ENCODE results near the gene KCNK15.

The KCNK15 gene

DNA sequence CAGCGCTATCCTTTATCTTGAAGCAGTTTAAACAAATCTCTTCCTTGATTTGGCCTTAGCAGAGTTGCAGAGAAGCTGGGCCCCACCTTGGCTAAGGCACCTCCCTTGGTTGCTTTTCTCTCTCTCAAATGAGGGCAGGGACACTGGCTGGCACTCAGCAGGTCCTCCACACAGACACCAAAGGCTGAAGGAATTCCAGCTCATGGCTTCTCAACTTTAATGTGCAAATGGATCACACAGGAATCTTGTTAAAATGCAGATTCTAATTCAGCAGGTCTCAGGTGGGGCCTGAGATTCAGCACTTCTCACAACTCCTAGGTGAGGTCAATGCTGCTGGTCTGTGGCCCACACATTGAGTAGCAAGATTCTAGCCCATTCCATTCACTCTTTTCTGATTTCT lies 39.0 kb downstream of the KCNK15 start:
- Histone ChIP-seq H3K36me3 (replicated peaks; ENCODE audit: insufficient read depth, low read length) (no peaks in the 10 kb centered on the region), H3K4me2 (ENCODE audit: low read depth, low read length) (no peak overlapping the region), H3K4me1 (ENCODE audit: low read length) (no peaks in the 10 kb centered on the region), H3K9ac (ENCODE audit: low read length) (no peak overlapping the region), H3K27ac (ENCODE audit: low read length) (no peak overlapping the region), H3K79me2 (ENCODE audit: low read length) (no peaks in the 10 kb centered on the region), H3K9me2 (replicated peaks; ENCODE audit: insufficient read depth, low read length) (no peaks in the 10 kb centered on the region), H3K4me3 (ENCODE audit: low read length) (no peak overlapping the region), H3K9me3 (replicated peaks; ENCODE audit: insufficient read depth, low read length) (no peaks in the 10 kb centered on the region), H3F3A (ENCODE audit: insufficient read depth, low read length) (no peaks in the 10 kb centered on the region), H3K27me3 (replicated peaks; ENCODE audit: insufficient read depth, low read length) (peaks cover 59% of the 10 kb centered on the region), H4K20me1 (ENCODE audit: insufficient read depth, low read length) (no peaks in the 10 kb centered on the region), H2AFZ (ENCODE audit: low read length) (no peak overlapping the region)
- no peak for TF ChIP-seq EZH2phosphoT487 (IDR thresholded peaks at IDR 0.05; ENCODE audit: low read length)
- TF ChIP-seq, protein P1, sequence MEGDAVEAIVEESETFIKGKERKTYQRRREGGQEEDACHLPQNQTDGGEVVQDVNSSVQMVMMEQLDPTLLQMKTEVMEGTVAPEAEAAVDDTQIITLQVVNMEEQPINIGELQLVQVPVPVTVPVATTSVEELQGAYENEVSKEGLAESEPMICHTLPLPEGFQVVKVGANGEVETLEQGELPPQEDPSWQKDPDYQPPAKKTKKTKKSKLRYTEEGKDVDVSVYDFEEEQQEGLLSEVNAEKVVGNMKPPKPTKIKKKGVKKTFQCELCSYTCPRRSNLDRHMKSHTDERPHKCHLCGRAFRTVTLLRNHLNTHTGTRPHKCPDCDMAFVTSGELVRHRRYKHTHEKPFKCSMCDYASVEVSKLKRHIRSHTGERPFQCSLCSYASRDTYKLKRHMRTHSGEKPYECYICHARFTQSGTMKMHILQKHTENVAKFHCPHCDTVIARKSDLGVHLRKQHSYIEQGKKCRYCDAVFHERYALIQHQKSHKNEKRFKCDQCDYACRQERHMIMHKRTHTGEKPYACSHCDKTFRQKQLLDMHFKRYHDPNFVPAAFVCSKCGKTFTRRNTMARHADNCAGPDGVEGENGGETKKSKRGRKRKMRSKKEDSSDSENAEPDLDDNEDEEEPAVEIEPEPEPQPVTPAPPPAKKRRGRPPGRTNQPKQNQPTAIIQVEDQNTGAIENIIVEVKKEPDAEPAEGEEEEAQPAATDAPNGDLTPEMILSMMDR (IDR thresholded peaks at IDR 0.05; ENCODE audit: low read length): no peak
- no peak for TF ChIP-seq EZH2 (optimal IDR thresholded peaks at IDR 0.05; ENCODE audit: low read depth, low read length)
- no peak for DNase-seq

DNA sequence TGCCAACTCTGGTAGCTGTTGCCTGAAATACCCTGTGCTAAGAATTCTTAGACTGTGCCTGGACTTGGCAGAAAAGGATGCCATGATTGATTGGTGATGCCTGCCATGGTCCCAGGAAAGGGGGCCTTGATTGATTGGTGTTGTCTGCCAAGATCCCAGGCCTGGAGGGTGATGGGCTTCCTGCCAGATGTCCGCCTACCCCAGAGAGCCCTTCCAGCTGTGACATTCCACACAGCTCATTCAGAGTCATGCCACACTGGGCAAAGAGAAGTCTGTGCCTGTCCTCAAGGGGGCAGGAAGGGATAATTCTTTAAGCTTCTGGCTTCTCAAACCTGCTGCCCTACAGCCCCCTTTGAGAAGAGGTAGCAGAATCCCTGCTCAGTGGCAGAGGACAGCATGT lies 40.1 kb downstream of the KCNK15 start:
- Histone ChIP-seq H3K9me2 (replicated peaks; ENCODE audit: insufficient read depth, low read length) (no peaks in the 10 kb centered on the region), H2AFZ (ENCODE audit: low read length) (no peak overlapping the region), H3K9me3 (replicated peaks; ENCODE audit: insufficient read depth, low read length) (no peaks in the 10 kb centered on the region), H3K27ac (ENCODE audit: low read length) (no peak overlapping the region), H3K4me1 (ENCODE audit: low read length) (no peaks in the 10 kb centered on the region), H3K9ac (ENCODE audit: low read length) (no peak overlapping the region), H3F3A (ENCODE audit: insufficient read depth, low read length) (no peaks in the 10 kb centered on the region), H3K4me2 (ENCODE audit: low read depth, low read length) (no peak overlapping the region), H4K20me1 (ENCODE audit: insufficient read depth, low read length) (no peaks in the 10 kb centered on the region), H3K79me2 (ENCODE audit: low read length) (no peaks in the 10 kb centered on the region), H3K4me3 (ENCODE audit: low read length) (no peak overlapping the region), H3K27me3 (replicated peaks; ENCODE audit: insufficient read depth, low read length) (peaks cover 64% of the 10 kb centered on the region), H3K36me3 (replicated peaks; ENCODE audit: insufficient read depth, low read length) (no peaks in the 10 kb centered on the region)
- DNase-seq: no peak
- TF ChIP-seq, protein P1 (IDR thresholded peaks at IDR 0.05; ENCODE audit: low read length): no peak
- TF ChIP-seq EZH2phosphoT487 (IDR thresholded peaks at IDR 0.05; ENCODE audit: low read length): no peak

DNA sequence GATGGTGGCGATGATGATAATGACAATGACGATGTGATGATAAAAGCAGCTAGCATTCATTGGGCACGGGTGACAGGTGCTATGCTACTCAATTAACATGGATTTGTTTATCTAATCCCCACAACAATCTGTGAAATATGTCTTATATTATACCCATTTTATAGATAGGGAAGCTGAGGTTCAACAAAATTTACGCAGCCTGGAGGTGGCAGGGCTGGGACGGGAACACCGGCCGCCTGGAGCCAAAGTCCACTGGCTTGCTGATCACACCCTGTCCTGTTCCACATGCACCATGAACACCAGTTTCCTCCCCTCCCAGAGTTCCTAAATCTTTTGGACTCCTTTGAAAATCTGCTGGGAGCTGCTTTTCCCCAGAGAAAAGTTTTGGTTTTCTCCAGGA lies 41.6 kb downstream of the KCNK15 start:
- Histone ChIP-seq H2AFZ (ENCODE audit: low read length) (no peak overlapping the region), H3K9me2 (replicated peaks; ENCODE audit: insufficient read depth, low read length) (no peaks in the 10 kb centered on the region), H3K4me1 (ENCODE audit: low read length) (no peaks in the 10 kb centered on the region), H3K36me3 (replicated peaks; ENCODE audit: insufficient read depth, low read length) (no peaks in the 10 kb centered on the region), H3K9ac (ENCODE audit: low read length) (no peak overlapping the region), H3K27ac (ENCODE audit: low read length) (no peak overlapping the region), H4K20me1 (ENCODE audit: insufficient read depth, low read length) (no peaks in the 10 kb centered on the region), H3K79me2 (ENCODE audit: low read length) (no peaks in the 10 kb centered on the region), H3K4me2 (ENCODE audit: low read depth, low read length) (no peak overlapping the region), H3K9me3 (replicated peaks; ENCODE audit: insufficient read depth, low read length) (no peaks in the 10 kb centered on the region), H3K27me3 (replicated peaks; ENCODE audit: insufficient read depth, low read length) (peaks cover 58% of the 10 kb centered on the region), H3K4me3 (ENCODE audit: low read length) (no peak overlapping the region), H3F3A (ENCODE audit: insufficient read depth, low read length) (no peaks in the 10 kb centered on the region)
- no peak for DNase-seq
- TF ChIP-seq, protein P1 (IDR thresholded peaks at IDR 0.05; ENCODE audit: low read length): no peak
- TF ChIP-seq EZH2 (optimal IDR thresholded peaks at IDR 0.05; ENCODE audit: low read depth, low read length) (no peak), EZH2phosphoT487 (IDR thresholded peaks at IDR 0.05; ENCODE audit: low read length) (no peak)

All from MM.1S (cell line).